Loucy (cell line): ENCODE measurements around the gene DSCAML1.

ENCODE experiments used
- CTCF ChIP-seq: fragments of 200-600 bp; sonication (generic); conservative IDR thresholded peaks from 2 replicates; pipeline ENCODE4 v1.5.1; 2014; ENCODE audit warnings: mild to moderate bottlenecking, antibody characterized with exemption, low read length
- EZH2phosphoT487 ChIP-seq: fragments of 200-600 bp; IDR thresholded peaks from 2 replicates; pipeline ENCODE4 v1.6.1; 2018; ENCODE audit warnings: antibody characterized with exemption, mild to moderate bottlenecking, moderate library complexity, borderline replicate concordance

DNA sequence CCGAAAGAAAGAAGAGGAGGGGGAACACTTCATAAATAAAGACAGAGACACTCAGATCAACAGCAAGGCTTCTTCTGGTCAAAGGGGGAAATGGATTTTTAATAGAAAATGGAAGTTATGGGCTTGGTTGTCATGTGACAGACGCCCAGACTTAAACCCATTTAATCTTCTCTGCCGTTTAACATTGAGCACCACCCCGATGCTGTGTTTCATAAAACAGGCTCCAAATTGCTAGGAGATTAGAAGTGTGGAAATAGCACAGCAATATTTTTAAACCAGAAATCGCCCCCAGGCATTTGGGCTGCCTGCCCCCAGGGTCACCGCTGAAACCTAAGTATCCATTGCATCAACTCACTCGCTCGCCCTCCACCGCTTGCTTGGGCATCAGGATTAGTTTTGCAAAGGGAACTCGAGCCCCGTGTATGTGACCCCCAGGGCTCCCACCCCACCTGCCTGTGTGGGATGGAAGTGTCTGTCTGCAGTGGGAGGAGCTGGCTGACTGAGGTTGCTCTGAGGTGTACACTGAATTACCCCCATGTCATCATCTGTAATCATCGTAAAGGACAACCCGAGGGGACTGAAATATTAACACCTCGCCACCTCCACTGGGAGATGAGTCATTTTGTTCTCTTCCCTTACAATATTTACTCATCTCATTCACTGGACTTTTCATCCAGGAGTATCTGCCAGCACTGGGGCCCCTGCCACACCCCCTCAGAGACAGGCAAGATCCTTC lies 10.7 kb downstream of the DSCAML1 start:
- TF ChIP-seq CTCF (no peak), EZH2phosphoT487 (no peak)
